Spleen (tissue), 11 donors: ENCODE data around the gene CRK. TPM values are rescaled to one million over a fixed set of nuclear protein-coding genes. Genes with fewer than 3 reads are reported as not detected.
A peak's percentile ranks its signal among the peaks of the same experiment; 100 is the strongest.

ENCODE experiments used
- DNase-seq: peaks from one replicate; pipeline ENCODE4 v3.0.0-alpha.2; 2020
- H3K27ac ChIP-seq, 8 donors: fragments of 200-600 bp; sonication (generic) in 7 of 8; 1 replicate in 4 of 8; 2 replicates in 4 of 8; pipeline versions ENCODE4 v1.5.0 to v1.8.0; 2016 to 2021; ENCODE audit warnings: inconsistent platforms in 4 of 8, mild to moderate bottlenecking in 4 of 8, moderate library complexity in 1 of 8
- H3K27me3 ChIP-seq, 7 donors: fragments of 200-600 bp; sonication (generic) in 6 of 7; replicated peaks in 1 of 7; 1 replicate in 4 of 7; 2 replicates in 3 of 7; pipeline versions ENCODE4 v1.5.0 to v1.8.0; 2016 to 2021; ENCODE audit warnings: inconsistent platforms in 3 of 7, mild to moderate bottlenecking in 1 of 7
- H3K36me3 ChIP-seq, 6 donors: fragments of 200-600 bp; sonication (generic) in 5 of 6; 1 replicate in 4 of 6; 2 replicates in 2 of 6; pipeline versions ENCODE4 v1.5.0 to v1.8.0; 2016 to 2021; ENCODE audit warnings: inconsistent platforms in 2 of 6
- H3K4me1 ChIP-seq, 6 donors: fragments of 200-600 bp; sonication (generic) in 5 of 6; 1 replicate in 3 of 6; 2 replicates in 3 of 6; pipeline versions ENCODE4 v1.5.0 to v1.8.0; 2016 to 2021; ENCODE audit warnings: inconsistent platforms in 3 of 6
- H3K4me3 ChIP-seq, 8 donors: fragments of 200-600 bp; sonication (generic) in 7 of 8; 1 replicate in 4 of 8; 2 replicates in 4 of 8; pipeline versions ENCODE4 v1.5.0 to v1.8.0; 2016 to 2021; ENCODE audit warnings: inconsistent platforms in 4 of 8, mild to moderate bottlenecking in 4 of 8, moderate library complexity in 2 of 8
- H3K9me3 ChIP-seq, 8 donors: fragments of 200-600 bp; sonication (generic) in 7 of 8; 1 replicate in 4 of 8; 2 replicates in 4 of 8; pipeline versions ENCODE4 v1.5.0 to v1.8.0; 2016 to 2021; ENCODE audit warnings: inconsistent platforms in 4 of 8
- POLR2A ChIP-seq, 3 donors: fragments of 450-650 bp; IDR thresholded peaks; one replicate each; pipeline ENCODE4 v1.5.1; 2017; ENCODE audit warnings: antibody characterized with exemption in 3 of 3, mild to moderate bottlenecking in 1 of 3
- POLR2AphosphoS5 ChIP-seq, 3 donors: sonication (generic); formaldehyde crosslinking; IDR thresholded peaks; one replicate each; pipeline ENCODE4 v1.5.1; 2017; ENCODE audit warnings: antibody characterized with exemption in 3 of 3
- WGBS, 5 donors: extraction: QIAGEN DNeasy Blood & Tissue Kit in 3 of 5; methylation state at CpG; one replicate each; pipeline versions ENCODE4 v1.1.5 to v1.1.7; 2013 to 2018; 5-methylcytosine and 5-hydroxymethylcytosine counted together
- intact Hi-C: fragments of 100-400 bp; cut with DNase I; formaldehyde crosslinking; loops from one replicate; pipeline ENCODE4 v1.15.0; 2023; ENCODE audit warnings: low total_unique reads
- polyA plus RNA-seq, 3 donors: library from polyadenylated mRNA; stranded (reverse); fragments of 200-250 nt; gene quantifications; one replicate each; pipeline ENCODE4 v1.2.1, GENCODE V29; 2013
- total RNA-seq, 7 donors: library from RNA; depleted of rRNA in 3 of 7; stranded (reverse); fragments of >200 nt in 3 of 7; fragmentation: NEBNext Ultra II Directional in 4 of 7; extraction: Animal tissue kit (Norgen Biotek cat#: 25700) in 4 of 7; gene quantifications; one replicate each; pipeline versions ENCODE4 v1.1.0 to v1.2.1, GENCODE V29; 2016 to 2021
- TF ChIP-seq, protein P1 (sequence below), 11 experiments: fragments of 200-600 bp in 7 of 11; fragments of 450-650 bp in 4 of 11; sonication (generic) in 4 of 11; IDR thresholded peaks in 8 of 11; conservative IDR thresholded peaks in 3 of 11; 1 replicate in 7 of 11; 2 replicates in 4 of 11; pipeline versions ENCODE4 v1.4.0 to v1.8.0; 2016 to 2021; ENCODE audit warnings: antibody characterized with exemption in 11 of 11, inconsistent platforms in 4 of 11, mild to moderate bottlenecking in 1 of 11
- donor health status: healthy with polysubstance abuse.
- donor health status: DM: no; HTN: no; CAD: no; lungs with moderate emphysema.
- donor health status: DM: no; HTN: no; CAD: no.
- donor health status: Bipolar disorder and iron deficiency.
- donor health status: healthy.
- donor health status: DM: no; HTN: no; CAD: no.
- donor health status: DM: yes; HTN: yes; CAD: no.

The CRK gene
- total and polyA plus RNA-seq, 10 donors: 11.7 to 54.6 (median 43.4) TPM

GRCh38 chr17:1473170-1473569 is 17.1 kb upstream of the CRK start:
- Histone ChIP-seq H3K27me3 (no peaks in the 10 kb centered on the region), H3K4me3 (no peak overlapping the region), H3K9me3 (no peaks in the 10 kb centered on the region), H3K4me1 (peaks cover 16 to 84% (median 39%) of the 10 kb centered on the region in 6 donors), H3K36me3 (peaks cover 0 to 90% (median 40%) of the 10 kb centered on the region in 6 donors), H3K27ac (peak overlapping the region in 1 of 8 donors; percentile 69)
- intact Hi-C loops: no loop called here
- WGBS, 5 donors: 48 to 60% (median 56%) methylated on average over 9 to 11 of the region's 11 CpGs
- DNase-seq: no peak
- TF ChIP-seq POLR2A (IDR thresholded peaks at IDR 0.05) (no peak), POLR2AphosphoS5 (IDR thresholded peaks at IDR 0.05) (peak in 1 of 3 donors; percentile 15)

- no peak for TF ChIP-seq POLR2AphosphoS5 (IDR thresholded peaks at IDR 0.05)
- TF ChIP-seq, protein P1, sequence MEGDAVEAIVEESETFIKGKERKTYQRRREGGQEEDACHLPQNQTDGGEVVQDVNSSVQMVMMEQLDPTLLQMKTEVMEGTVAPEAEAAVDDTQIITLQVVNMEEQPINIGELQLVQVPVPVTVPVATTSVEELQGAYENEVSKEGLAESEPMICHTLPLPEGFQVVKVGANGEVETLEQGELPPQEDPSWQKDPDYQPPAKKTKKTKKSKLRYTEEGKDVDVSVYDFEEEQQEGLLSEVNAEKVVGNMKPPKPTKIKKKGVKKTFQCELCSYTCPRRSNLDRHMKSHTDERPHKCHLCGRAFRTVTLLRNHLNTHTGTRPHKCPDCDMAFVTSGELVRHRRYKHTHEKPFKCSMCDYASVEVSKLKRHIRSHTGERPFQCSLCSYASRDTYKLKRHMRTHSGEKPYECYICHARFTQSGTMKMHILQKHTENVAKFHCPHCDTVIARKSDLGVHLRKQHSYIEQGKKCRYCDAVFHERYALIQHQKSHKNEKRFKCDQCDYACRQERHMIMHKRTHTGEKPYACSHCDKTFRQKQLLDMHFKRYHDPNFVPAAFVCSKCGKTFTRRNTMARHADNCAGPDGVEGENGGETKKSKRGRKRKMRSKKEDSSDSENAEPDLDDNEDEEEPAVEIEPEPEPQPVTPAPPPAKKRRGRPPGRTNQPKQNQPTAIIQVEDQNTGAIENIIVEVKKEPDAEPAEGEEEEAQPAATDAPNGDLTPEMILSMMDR (IDR thresholded peaks at IDR 0.05 in 8 of 11, conservative IDR thresholded peaks at IDR 0.05 in 3 of 11): no peak
- no peak for TF ChIP-seq POLR2A (IDR thresholded peaks at IDR 0.05)
- intact Hi-C loops: no loop called here
- Histone ChIP-seq H3K36me3 (peaks cover 0 to 90% (median 36%) of the 10 kb centered on the region in 6 donors), H3K27me3 (no peaks in the 10 kb centered on the region), H3K9me3 (no peaks in the 10 kb centered on the region), H3K4me1 (peaks cover 16 to 83% (median 39%) of the 10 kb centered on the region in 6 donors), H3K27ac (no peak overlapping the region), H3K4me3 (no peak overlapping the region)
- no peak for DNase-seq
- 90 to 95% (median 93%) methylated on average over 35 to 42 of the region's 42 CpGs for WGBS, 5 donors
Measured at GRCh38 chr17:1471911-1472821, 16.1 kb upstream of the CRK start.

DNA sequence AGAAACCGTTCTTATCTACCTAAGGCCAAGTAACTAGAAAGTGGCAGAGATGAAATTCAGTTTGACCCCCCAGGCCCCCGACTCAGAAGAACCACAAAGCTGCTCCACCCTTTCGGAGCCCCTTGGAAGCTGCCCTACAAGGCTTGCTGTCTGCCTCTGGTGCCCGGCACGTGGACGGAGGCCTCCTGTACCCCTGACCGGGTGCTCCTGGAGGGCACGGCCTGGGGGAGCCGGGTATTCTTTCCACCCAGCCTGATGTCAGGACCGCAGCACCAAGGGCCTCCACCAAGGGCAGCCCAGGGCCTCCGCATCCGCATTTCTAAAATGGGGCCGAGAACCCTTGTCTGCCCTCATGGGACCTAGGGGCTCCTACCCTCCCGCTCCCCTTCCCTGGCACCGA is 15.5 kb upstream of the CRK start:
- no peak for DNase-seq
- Histone ChIP-seq H3K4me3 (no peak overlapping the region), H3K4me1 (peaks cover 14 to 76% (median 37%) of the 10 kb centered on the region in 6 donors), H3K27me3 (no peaks in the 10 kb centered on the region), H3K36me3 (peaks cover 0 to 90% (median 38%) of the 10 kb centered on the region in 6 donors), H3K27ac (no peak overlapping the region), H3K9me3 (no peaks in the 10 kb centered on the region)
- 94 to 97% (median 95%) methylated on average over 12 to 15 of the region's 15 CpGs for WGBS, 5 donors
- intact Hi-C loops: no loop called here
- TF ChIP-seq, protein P1 (IDR thresholded peaks at IDR 0.05 in 8 of 11, conservative IDR thresholded peaks at IDR 0.05 in 3 of 11): no peak
- TF ChIP-seq POLR2AphosphoS5 (IDR thresholded peaks at IDR 0.05) (no peak), POLR2A (IDR thresholded peaks at IDR 0.05) (no peak)

DNA sequence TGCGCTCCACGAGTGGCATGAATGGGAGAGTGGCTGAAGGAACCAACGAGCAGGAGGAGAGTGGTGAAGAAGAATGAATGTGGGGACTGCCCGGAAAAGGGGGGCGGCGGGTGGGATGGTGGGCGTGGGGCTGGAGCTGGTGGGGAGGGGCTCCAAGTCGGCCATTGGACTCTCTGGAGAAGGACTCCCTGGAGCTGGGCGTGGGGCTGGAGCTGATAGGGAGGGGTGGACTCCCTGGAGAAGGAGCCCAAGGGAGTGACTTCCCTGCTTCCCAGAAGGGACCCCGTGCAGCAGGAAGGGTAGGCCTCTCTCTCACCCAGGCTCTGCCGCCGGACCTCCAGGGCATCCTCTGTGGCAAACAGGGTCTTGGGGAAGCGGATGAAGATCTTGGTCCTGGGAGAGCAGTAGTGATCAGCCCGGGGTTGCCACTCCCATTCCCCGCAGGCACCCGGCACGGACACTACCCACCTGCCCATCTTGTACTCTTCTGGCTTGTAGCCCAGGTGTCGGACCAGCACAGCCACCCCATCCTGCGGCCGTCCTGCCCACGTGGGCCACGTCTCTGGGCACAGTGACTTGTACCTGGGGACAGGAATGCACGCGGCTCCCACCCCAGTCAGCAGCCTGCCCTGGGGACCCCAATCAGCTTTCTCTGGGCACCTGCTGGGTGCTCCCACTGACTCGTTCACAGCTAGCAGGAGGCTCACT is 14.9 kb upstream of the CRK start:
- no peaks in the 10 kb centered on the region for H3K27me3 ChIP-seq
- H3K36me3 ChIP-seq: peaks cover 0 to 90% (median 38%) of the 10 kb centered on the region in 6 donors
- 84 to 91% (median 87%) methylated on average over 25 of the region's 25 CpGs for WGBS, 5 donors
- peaks cover 14 to 70% (median 34%) of the 10 kb centered on the region in 6 donors for H3K4me1 ChIP-seq
- DNase-seq: no peak
- no peaks in the 10 kb centered on the region for H3K9me3 ChIP-seq
- no peak overlapping the region for H3K27ac ChIP-seq
- intact Hi-C loops: no loop called here
- H3K4me3 ChIP-seq: no peak overlapping the region
- TF ChIP-seq POLR2AphosphoS5 (IDR thresholded peaks at IDR 0.05) (peak in 1 of 3 donors; percentile 11), POLR2A (IDR thresholded peaks at IDR 0.05) (no peak)
- TF ChIP-seq, protein P1 (IDR thresholded peaks at IDR 0.05 in 8 of 11, conservative IDR thresholded peaks at IDR 0.05 in 3 of 11): no peak
